ENCODE data around the gene SF3B3.

SF3B3 gene

GRCh38 chr16:70589998-70590471 lies 66.4 kb downstream of the SF3B3 start:
- no peak for DNase-seq (ENCODE audit: low read depth)

GRCh38 chr16:70590722-70591415 lies 67.3 kb downstream of the SF3B3 start:
- DNase-seq (ENCODE audit: low read depth): no peak

- DNase-seq (ENCODE audit: low read depth): no peak
These were observed 68.0 kb downstream of the SF3B3 start for GRCh38 chr16:70591615-70592014.

- DNase-seq (ENCODE audit: low read depth): no peak
These were observed 68.5 kb downstream of the SF3B3 start for GRCh38 chr16:70592106-70592571.

GRCh38 chr16:70593544-70593943 lies 69.9 kb downstream of the SF3B3 start:
- DNase-seq (ENCODE audit: low read depth): no peak

- DNase-seq (ENCODE audit: low read depth): no peak
These were observed 71.0 kb downstream of the SF3B3 start for GRCh38 chr16:70594569-70594968.

- no peak for DNase-seq (ENCODE audit: low read depth)
These were observed 73.7 kb downstream of the SF3B3 start for GRCh38 chr16:70597135-70597835.

GRCh38 chr16:70598937-70599503 lies 75.4 kb downstream of the SF3B3 start:
- no peak for DNase-seq (ENCODE audit: low read depth)

- DNase-seq (ENCODE audit: low read depth): no peak
These were observed 77.1 kb downstream of the SF3B3 start for GRCh38 chr16:70600730-70601129.

- DNase-seq (ENCODE audit: low read depth): no peak
These were observed 78.3 kb downstream of the SF3B3 start for GRCh38 chr16:70601576-70602575.

GRCh38 chr16:70602831-70603230 lies 79.2 kb downstream of the SF3B3 start:
- no peak for DNase-seq (ENCODE audit: low read depth)

GRCh38 chr16:70604407-70605282 lies 81.0 kb downstream of the SF3B3 start:
- no peak for DNase-seq (ENCODE audit: low read depth)

- DNase-seq (ENCODE audit: low read depth): no peak
These were observed 81.7 kb downstream of the SF3B3 start for GRCh38 chr16:70605283-70605657.

GRCh38 chr16:70608521-70608920 lies 84.9 kb downstream of the SF3B3 start:
- no peak for DNase-seq (ENCODE audit: low read depth)

GRCh38 chr16:70610273-70611223 lies 86.9 kb downstream of the SF3B3 start:
- no peak for DNase-seq (ENCODE audit: low read depth)

- no peak for DNase-seq (ENCODE audit: low read depth)
These were observed 87.6 kb downstream of the SF3B3 start for GRCh38 chr16:70611224-70611598.

- DNase-seq (ENCODE audit: low read depth): no peak
These were observed 88.2 kb downstream of the SF3B3 start for GRCh38 chr16:70611785-70612303.

GRCh38 chr16:70612931-70613330 lies 89.3 kb downstream of the SF3B3 start:
- no peak for DNase-seq (ENCODE audit: low read depth)

- DNase-seq (ENCODE audit: low read depth): no peak
These were observed 90.8 kb downstream of the SF3B3 start for GRCh38 chr16:70614208-70614951.

Measured in stimulated activated CD4-positive, alpha-beta T cell treated with anti-CD3 and anti-CD28 coated beads, Interleukin-2, amount 100 ng/mL, for 4 hours (primary cell).